H1 (cell line): ENCODE results near the gene CCDC154. TPM values are rescaled to one million over a fixed set of nuclear protein-coding genes. Genes with fewer than 3 reads are reported as not detected.

Source experiments
- CTCF ChIA-PET: fragments of 300-600 bp; sonication (Branson Sonifier 250); formaldehyde crosslinking; loops from one replicate; lab custom pipeline; 2021; ENCODE audit not compliant: partially characterized antibody; lab: Charles Lee
- POLR2A ChIA-PET: fragments of 300-600 bp; sonication (Branson Sonifier 250); formaldehyde crosslinking; loops from one replicate; lab custom pipeline; 2021; ENCODE audit warnings: inconsistent platforms; ENCODE audit not compliant: partially characterized antibody; lab: Charles Lee
- DNase-seq, 2 experiments: peaks; one replicate each; pipeline versions ENCODE4 v3.0.0 to v3.0.0-alpha.2; 2010 to 2022; ENCODE audit warnings: low spot score in 2 of 2, low read depth in 1 of 2, mixed read lengths in 1 of 2
- FAIRE-seq: peaks from 2 replicates; lab custom pipeline; 2011; peaks lifted over from hg19 to GRCh38; lab: Jason Lieb, UNC
- H2AFZ ChIP-seq: 2 replicates; pipeline ENCODE4 v1.8.1; 2012; ENCODE audit warnings: low read length, inconsistent platforms
- H2AK5ac ChIP-seq: 2 replicates; pipeline ENCODE4 v1.6.1; 2013; ENCODE audit warnings: low read depth, low read length
- H2BK120ac ChIP-seq: replicated peaks from 2 replicates; pipeline ENCODE3; 2013; ENCODE audit warnings: low read depth, low read length, inconsistent platforms
- H2BK12ac ChIP-seq: 2 replicates; pipeline ENCODE4 v1.6.1; 2013; ENCODE audit warnings: low read depth, low read length
- H2BK15ac ChIP-seq: 2 replicates; pipeline ENCODE4 v1.6.1; 2013; ENCODE audit warnings: low read length
- H2BK20ac ChIP-seq: 2 replicates; pipeline ENCODE4 v1.6.1; 2013; ENCODE audit warnings: low read length
- H2BK5ac ChIP-seq: 2 replicates; pipeline ENCODE4 v1.6.1; 2013; ENCODE audit warnings: low read depth, low read length
- H3K14ac ChIP-seq: 2 replicates; pipeline ENCODE4 v1.6.1; 2013; ENCODE audit warnings: inconsistent platforms; ENCODE audit not compliant: insufficient read length
- H3K18ac ChIP-seq: 2 replicates; pipeline ENCODE4 v1.6.1; 2013; ENCODE audit warnings: low read length; ENCODE audit errors: extremely low read depth
- H3K23ac ChIP-seq: 2 replicates; pipeline ENCODE4 v1.6.1; 2013; ENCODE audit warnings: inconsistent platforms; ENCODE audit not compliant: insufficient read length
- H3K23me2 ChIP-seq: 2 replicates; pipeline ENCODE4 v1.6.1; 2013; ENCODE audit warnings: low read depth, low read length
- H3K27ac ChIP-seq: 2 replicates; pipeline ENCODE4 v1.6.1; 2011; ENCODE audit warnings: low read depth, low read length, inconsistent platforms
- H3K27me3 ChIP-seq, 4 experiments: replicated peaks in 1 of 4; 1 replicate in 1 of 4; 2 replicates in 3 of 4; pipeline versions ENCODE4 v1.6.1 to v1.8.1; 2011 to 2013; ENCODE audit warnings: low read length in 3 of 4, mild to moderate bottlenecking in 3 of 4, inconsistent platforms in 2 of 4, mixed read lengths in 2 of 4, moderate library complexity in 1 of 4; ENCODE audit not compliant: control insufficient read depth in 3 of 4, insufficient read depth in 3 of 4; ENCODE audit errors: extremely low read depth in 1 of 4
- H3K36me3 ChIP-seq, 4 experiments: 2 replicates each; pipeline versions ENCODE4 v1.6.1 to v1.8.1; 2011 to 2013; ENCODE audit warnings: mild to moderate bottlenecking in 4 of 4, low read length in 3 of 4, moderate library complexity in 2 of 4, control low read depth in 1 of 4, inconsistent platforms in 1 of 4; ENCODE audit not compliant: insufficient read depth in 4 of 4, control insufficient read depth in 2 of 4
- H3K4ac ChIP-seq: replicated peaks from 2 replicates; pipeline ENCODE3; 2013; ENCODE audit warnings: low read length, low read depth, mixed read lengths, inconsistent platforms; ENCODE audit not compliant: insufficient read length
- H3K4me1 ChIP-seq, 4 experiments: replicated peaks in 1 of 4; 1 replicate in 1 of 4; 2 replicates in 3 of 4; pipeline versions ENCODE4 v1.6.1 to v1.8.1; 2011 to 2013; ENCODE audit warnings: low read length in 3 of 4, inconsistent platforms in 2 of 4, mixed read lengths in 1 of 4; ENCODE audit not compliant: insufficient read depth in 4 of 4, control insufficient read depth in 3 of 4
- H3K4me2 ChIP-seq, 2 experiments: 2 replicates each; pipeline versions ENCODE4 v1.6.1 to v1.8.1; 2011 to 2013; ENCODE audit warnings: low read depth in 2 of 2, low read length in 2 of 2, control low read depth in 1 of 2, inconsistent platforms in 1 of 2, mild to moderate bottlenecking in 1 of 2; ENCODE audit not compliant: insufficient read depth in 1 of 2
- H3K4me3 ChIP-seq, 4 experiments: fragments of 200-600, 300-600 bp in 1 of 4; sonication (generic), shearing (Covaris generic), sonication (Bioruptor Twin) in 1 of 4; 2 replicates each; pipeline versions ENCODE4 v1.5.1 to v1.8.1; 2011 to 2016; ENCODE audit warnings: low read length in 4 of 4, low read depth in 3 of 4, control low read depth in 2 of 4, inconsistent platforms in 2 of 4, mild to moderate bottlenecking in 2 of 4, mixed read lengths in 1 of 4, moderate library complexity in 1 of 4; ENCODE audit not compliant: insufficient read depth in 2 of 4; ENCODE audit errors: extremely low read depth in 1 of 4
- H3K56ac ChIP-seq: replicated peaks from 2 replicates; pipeline ENCODE3; 2013; ENCODE audit warnings: low read depth, mild to moderate bottlenecking, mixed read lengths, low read length, inconsistent platforms; ENCODE audit not compliant: insufficient read length
- H3K79me1 ChIP-seq: 2 replicates; pipeline ENCODE4 v1.6.1; 2013; ENCODE audit warnings: low read depth, low read length, control low read depth
- H3K79me2 ChIP-seq, 2 experiments: 2 replicates each; pipeline versions ENCODE4 v1.6.1 to v1.8.1; 2012 to 2013; ENCODE audit warnings: low read length in 2 of 2, mild to moderate bottlenecking in 2 of 2, inconsistent platforms in 1 of 2; ENCODE audit not compliant: insufficient read depth in 2 of 2, control insufficient read depth in 1 of 2
- H3K9ac ChIP-seq, 4 experiments: replicated peaks in 1 of 4; 1 replicate in 1 of 4; 2 replicates in 3 of 4; pipeline versions ENCODE4 v1.6.1 to v1.8.1; 2011 to 2013; ENCODE audit warnings: low read depth in 3 of 4, low read length in 3 of 4, control low read depth in 2 of 4, mild to moderate bottlenecking in 2 of 4, moderate library complexity in 2 of 4, inconsistent platforms in 1 of 4; ENCODE audit errors: extremely low read depth in 1 of 4
- H3K9me3 ChIP-seq, 2 experiments: 2 replicates each; pipeline versions ENCODE4 v1.6.1 to v1.8.1; 2012 to 2013; ENCODE audit warnings: mild to moderate bottlenecking in 2 of 2, moderate library complexity in 2 of 2, control low read depth in 1 of 2, inconsistent platforms in 1 of 2, low read depth in 1 of 2, low read length in 1 of 2, mixed read lengths in 1 of 2; ENCODE audit not compliant: insufficient read depth in 2 of 2
- H4K20me1 ChIP-seq, 2 experiments: replicated peaks in 1 of 2; 2 replicates each; pipeline versions ENCODE3 to v1.8.1; 2011 to 2013; ENCODE audit warnings: inconsistent platforms in 2 of 2, low read length in 2 of 2, mild to moderate bottlenecking in 1 of 2; ENCODE audit not compliant: insufficient read depth in 2 of 2, control insufficient read depth in 1 of 2
- H4K5ac ChIP-seq: 2 replicates; pipeline ENCODE4 v1.6.1; 2013; ENCODE audit warnings: low read length, low read depth, mixed read lengths, inconsistent platforms; ENCODE audit not compliant: insufficient read length
- H4K8ac ChIP-seq: 2 replicates; pipeline ENCODE4 v1.8.0; 2013; ENCODE audit warnings: mild to moderate bottlenecking, moderate library complexity, low read length, inconsistent platforms; ENCODE audit not compliant: insufficient read depth; ENCODE audit errors: extremely low read depth
- H4K91ac ChIP-seq: replicated peaks from 2 replicates; pipeline ENCODE3; 2013; ENCODE audit warnings: low read length, mixed read lengths, inconsistent platforms; ENCODE audit not compliant: insufficient read length
- ASH2L ChIP-seq: fragments of 200-600, 300-600 bp; sonication (generic); IDR thresholded peaks from one replicate; pipeline ENCODE4 v1.7.1; 2017; ENCODE audit warnings: low read length
- ATF2 ChIP-seq: IDR thresholded peaks from 2 replicates; pipeline ENCODE4 v1.6.1; 2012; ENCODE audit warnings: low read length, inconsistent platforms
- CEBPB ChIP-seq: IDR thresholded peaks from 2 replicates; pipeline ENCODE4 v1.6.1; 2012; ENCODE audit warnings: low read depth, low read length
- CHD2 ChIP-seq: IDR thresholded peaks from 2 replicates; pipeline ENCODE4 v1.6.1; 2012; ENCODE audit warnings: low read length, improper control_type of control experiment
- CREB1 ChIP-seq: IDR thresholded peaks from 2 replicates; pipeline ENCODE4 v1.6.1; 2012; ENCODE audit warnings: inconsistent platforms
- EZH2 ChIP-seq: fragments of 200-600 bp; sonication (generic); IDR thresholded peaks from 2 replicates; pipeline ENCODE4 v1.7.1; 2012; ENCODE audit warnings: low read depth, mild to moderate bottlenecking, moderate library complexity, low read length, inconsistent platforms; ENCODE audit not compliant: severe bottlenecking
- JUN ChIP-seq: IDR thresholded peaks from 2 replicates; pipeline ENCODE4 v1.6.1; 2011; ENCODE audit warnings: low read depth, mild to moderate bottlenecking, improper control_type of control experiment, low read length
- MAFK ChIP-seq: IDR thresholded peaks from 2 replicates; pipeline ENCODE4 v1.6.1; 2012; ENCODE audit warnings: low read depth, mild to moderate bottlenecking, improper control_type of control experiment, low read length
- MAX ChIP-seq: IDR thresholded peaks from 2 replicates; pipeline ENCODE4 v1.6.1; 2012; ENCODE audit warnings: inconsistent platforms
- NRF1 ChIP-seq: IDR thresholded peaks from 2 replicates; pipeline ENCODE4 v1.6.1; 2011; ENCODE audit warnings: mild to moderate bottlenecking, low read depth, low read length, improper control_type of control experiment
- POLR2AphosphoS5 ChIP-seq: IDR thresholded peaks from 2 replicates; pipeline ENCODE4 v1.6.1; 2011; ENCODE audit warnings: low read depth, low read length
- SP4 ChIP-seq: IDR thresholded peaks from 2 replicates; pipeline ENCODE4 v1.6.1; 2012; ENCODE audit warnings: low read length, inconsistent platforms
- WGBS, 2 experiments: shearing (Covaris generic) in 1 of 2; methylation state at CpG; one replicate each; pipeline versions ENCODE4 v1.1.6 to v1.1.7; 2013 to 2015; ENCODE audit warnings: low lambda C conversion rate in 2 of 2, mixed read lengths in 2 of 2, inconsistent platforms in 1 of 2, low coverage in 1 of 2, missing lambda C conversion rate in 1 of 2; ENCODE audit not compliant: insufficient replicate concordance in 2 of 2, insufficient coverage in 1 of 2, insufficient read length in 1 of 2; ENCODE audit errors: extremely low coverage in 1 of 2, missing lambda C conversion rate in 1 of 2; 5-methylcytosine and 5-hydroxymethylcytosine counted together
- polyA plus RNA-seq, 7 experiments: library from polyadenylated mRNA; depleted of rRNA in 3 of 7; stranded (reverse) in 5 of 7; unstranded in 2 of 7; fragments of >200 nt in 5 of 7; fragments of 200-250 nt in 2 of 7; gene quantifications; 1 replicate in 5 of 7; 2 replicates in 1 of 7; 4 replicates in 1 of 7; pipeline versions ENCODE4 v1.2.1 to v1.2.3, GENCODE V29; 2011 to 2013; ENCODE audit warnings: missing spikeins in 2 of 7, mixed read lengths in 2 of 7
- total RNA-seq: library from RNA; stranded (reverse); fragmentation: NEBNext Ultra II Directional; extraction: Animal tissue kit (Norgen Biotek cat#: 25700); gene quantifications from 2 replicates; pipeline ENCODE4 v1.2.1, GENCODE V29; 2021

Gene CCDC154
- total and polyA plus RNA-seq, 2 of the 8 experiments (the other 6 are each of a cell fraction or from before 2014, with no cell fraction given): 0.15 to 0.88 TPM

GRCh38 chr16:1394367-1394951, 49.9 kb downstream of the CCDC154 start:
- Histone ChIP-seq H3K27ac (no peak overlapping the region), H3K79me2 (no peaks in the 10 kb centered on the region), H3K4me2 (no peak overlapping the region), H2BK15ac (no peak overlapping the region), H3K18ac (no peak overlapping the region), H3K23me2 (no peaks in the 10 kb centered on the region), H4K8ac (no peak overlapping the region), H2BK12ac (no peak overlapping the region), H2BK120ac (no peak overlapping the region), H3K79me1 (no peaks in the 10 kb centered on the region), H3K36me3 (peaks cover 3 to 13% (median 7%) of the 10 kb centered on the region in 4 experiments; a peak in 5 of 8 replicates), H4K91ac (no peak overlapping the region), H3K27me3 (no peaks in the 10 kb centered on the region), H3K4ac (no peak overlapping the region), H2AFZ (no peak overlapping the region), H3K56ac (no peak overlapping the region), H3K9me3 (no peaks in the 10 kb centered on the region), H2BK5ac (no peak overlapping the region), H4K20me1 (peaks cover 0 to 4% of the 10 kb centered on the region in 2 experiments), H3K4me1 (no peaks in the 10 kb centered on the region), H3K9ac (no peak overlapping the region), H3K23ac (no peak overlapping the region), H4K5ac (no peak overlapping the region), H2AK5ac (no peak overlapping the region), H3K14ac (no peak overlapping the region), H2BK20ac (no peak overlapping the region), H3K4me3 (no peak overlapping the region)
- ChIA-PET POLR2A (no interaction called here), CTCF (interaction anchor here (1.1 kb wide), 1 partner anchor 17 kb away, joined by 3 read pairs; no protein-coding TSS in a partner anchor)
- TF ChIP-seq ATF2: no peak
- TF ChIP-seq JUN: no peak
- no peak for TF ChIP-seq POLR2AphosphoS5
- no peak for TF ChIP-seq EZH2
- TF ChIP-seq CEBPB: no peak
- no peak for TF ChIP-seq MAX
- TF ChIP-seq CREB1: no peak
- no peak for TF ChIP-seq MAFK
- TF ChIP-seq CHD2: no peak
- TF ChIP-seq ASH2L: no peak
- no peak for TF ChIP-seq SP4
- TF ChIP-seq NRF1: no peak
- DNase-seq (no peak), FAIRE-seq (no peak)
- WGBS, 2 experiments: 91% methylated on average over 19 of the region's 19 CpGs; no CpG with 5 or more reads in 1 of the 2 experiments
